ENCODE data around the gene IL20RB.

DNA sequence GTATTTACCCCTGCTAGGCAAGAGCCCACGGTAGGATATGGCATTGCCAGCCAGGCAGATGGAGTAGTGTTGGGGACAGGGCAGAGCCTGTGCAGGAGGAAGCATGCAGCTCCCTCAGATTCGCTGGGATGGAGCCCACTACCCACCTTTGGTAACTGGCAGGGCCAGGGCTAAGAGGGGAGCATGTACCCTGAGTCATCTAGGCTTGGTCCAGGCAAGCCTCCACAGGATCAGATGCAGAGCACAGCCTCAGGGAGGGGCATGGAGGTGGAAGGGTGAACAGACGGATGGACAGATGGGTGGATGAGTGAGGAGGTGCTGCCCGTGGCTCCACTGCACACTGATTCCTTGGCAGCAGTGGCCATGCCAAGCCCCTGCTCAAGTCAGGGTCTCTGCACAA is 33.0 kb downstream of the IL20RB start:
- TF ChIP-seq CTCF (IDR thresholded peaks at IDR 0.05) (no peak), POLR2A (IDR thresholded peaks at IDR 0.05) (no peak)

Data from lower leg skin (tissue), 3 donors.